Heart right ventricle (tissue), 16 donors: ENCODE results near the gene MYO7B. TPM values are rescaled to one million over a fixed set of nuclear protein-coding genes. Genes with fewer than 3 reads are reported as not detected.
A peak's percentile ranks its signal among the peaks of the same experiment; 100 is the strongest.

Source experiments
- ATAC-seq, 8 donors: fragments of 200-7000 bp; cut with Tn5 transposase; one replicate each; pipeline ENCODE4 v1.9.1; 2020; ENCODE audit warnings: mild to moderate bottlenecking in 8 of 8, moderate library complexity in 8 of 8, moderate number of reproducible peaks in 1 of 8
- DNase-seq, 2 donors: peaks; one replicate each; pipeline ENCODE4 v3.0.0-alpha.2; 2020
- H3K27ac ChIP-seq, 10 donors: fragments of 200-600 bp; sonication (generic) in 2 of 10; one replicate each; pipeline versions ENCODE4 v1.5.0 to v1.8.0; 2020 to 2022; ENCODE audit warnings: mild to moderate bottlenecking in 3 of 10
- H3K27me3 ChIP-seq, 7 donors: fragments of 200-600 bp; one replicate each; pipeline ENCODE4 v1.8.0; 2021 to 2022; ENCODE audit warnings: mild to moderate bottlenecking in 2 of 7
- H3K36me3 ChIP-seq, 9 donors: fragments of 200-600 bp; sonication (generic) in 1 of 9; one replicate each; pipeline versions ENCODE4 v1.5.0 to v1.8.0; 2020 to 2022; ENCODE audit warnings: mild to moderate bottlenecking in 2 of 9
- H3K4me1 ChIP-seq, 9 donors: fragments of 200-600 bp; sonication (generic) in 1 of 9; one replicate each; pipeline versions ENCODE4 v1.5.0 to v1.8.0; 2020 to 2022; ENCODE audit warnings: mild to moderate bottlenecking in 4 of 9
- H3K4me3 ChIP-seq, 10 donors: fragments of 200-600 bp; sonication (generic) in 2 of 10; one replicate each; pipeline versions ENCODE4 v1.5.0 to v1.8.0; 2020 to 2022; ENCODE audit warnings: mild to moderate bottlenecking in 7 of 10, moderate library complexity in 2 of 10
- H3K9me3 ChIP-seq, 11 donors: fragments of 200-600 bp in 10 of 11; sonication (generic) in 2 of 11; one replicate each; pipeline versions ENCODE4 v1.5.0 to v1.8.0; 2013 to 2022; ENCODE audit warnings: mild to moderate bottlenecking in 2 of 11, control low read depth in 1 of 11, moderate library complexity in 1 of 11
- WGBS, 2 donors: extraction: QIAGEN DNeasy Blood & Tissue Kit; methylation state at CpG; one replicate each; pipeline ENCODE4 v1.1.7; 2013; ENCODE audit warnings: inconsistent platforms in 1 of 2; 5-methylcytosine and 5-hydroxymethylcytosine counted together
- intact Hi-C, 10 donors: fragments of 100-400 bp; cut with DNase I; formaldehyde crosslinking; loops; one replicate each; pipeline versions ENCODE4 v1.11.1 to v1.14.2; 2022
- polyA plus RNA-seq, 2 donors: library from polyadenylated mRNA; stranded (reverse); fragments of 200-250 nt; gene quantifications; one replicate each; pipeline ENCODE4 v1.2.3, GENCODE V29; 2013
- total RNA-seq, 10 donors: library from RNA; stranded (reverse); fragmentation: NEBNext Ultra II Directional in 3 of 10; extraction: Animal tissue kit (Norgen Biotek cat#: 25700) in 3 of 10; gene quantifications; one replicate each; pipeline versions ENCODE4 v1.2.1 to v1.2.4, GENCODE V29; 2021 to 2023
- TF ChIP-seq, protein P1 (sequence below), 9 donors: fragments of 200-600 bp; sonication (generic) in 2 of 9; IDR thresholded peaks; one replicate each; pipeline versions ENCODE4 v1.5.0 to v1.8.0; 2021 to 2022; ENCODE audit warnings: antibody characterized with exemption in 9 of 9, mild to moderate bottlenecking in 5 of 9, moderate library complexity in 1 of 9
- donor health status: Arrhythmogenic right ventricular cardiomyopathy.
- donor health status: ischemic (EF 13 %, LVEDD 7.1; RV severe dilation, severe dysfunction).
- donor health status: healthy with polysubstance abuse.
- donor health status: DM: no; HTN: yes; CAD: no.
- donor health status: DM: no; HTN: no; CAD: no.
- donor health status: ischemic (EF 25% LVEDD 6.9; RV normal size, moderate dysfunction).
- donor health status: ischemic (EF 25% LVEDD 5.7; RV mildly dilated, moderate dysfunction).
- donor health status: healthy.
- donor health status: DM: yes; HTN: yes; CAD: no.
- donor health status: Ischemic cardiomyopathy.
- donor health status: ischemic (EF 35%, LVEDD 5.7; RV mildly dilated, moderate dysfunction).
- donor health status: nonischemic (EF 11% LVEDD 7.7; RV severe dilation, severe dysfunction).
- donor health status: DM: yes; HTN: yes; CAD: no.
- donor health status: PGD.
- donor health status: ischemic (EF 29% LVEDD 5.4; RV normal size, mild dysfunction).
- donor health status: nonischemic (EF 23%, LVEDD 6.1; RV moderate dilation, normal function).

MYO7B gene
- total and polyA plus RNA-seq, 12 donors: 0.42 to 2.3 (median 0.90) TPM

GRCh38 chr2:127515383-127515915 lies 20.0 kb upstream of the MYO7B start:
- H3K4me3 ChIP-seq: no peak overlapping the region
- no peaks in the 10 kb centered on the region for H3K9me3 ChIP-seq
- TF ChIP-seq, protein P1, sequence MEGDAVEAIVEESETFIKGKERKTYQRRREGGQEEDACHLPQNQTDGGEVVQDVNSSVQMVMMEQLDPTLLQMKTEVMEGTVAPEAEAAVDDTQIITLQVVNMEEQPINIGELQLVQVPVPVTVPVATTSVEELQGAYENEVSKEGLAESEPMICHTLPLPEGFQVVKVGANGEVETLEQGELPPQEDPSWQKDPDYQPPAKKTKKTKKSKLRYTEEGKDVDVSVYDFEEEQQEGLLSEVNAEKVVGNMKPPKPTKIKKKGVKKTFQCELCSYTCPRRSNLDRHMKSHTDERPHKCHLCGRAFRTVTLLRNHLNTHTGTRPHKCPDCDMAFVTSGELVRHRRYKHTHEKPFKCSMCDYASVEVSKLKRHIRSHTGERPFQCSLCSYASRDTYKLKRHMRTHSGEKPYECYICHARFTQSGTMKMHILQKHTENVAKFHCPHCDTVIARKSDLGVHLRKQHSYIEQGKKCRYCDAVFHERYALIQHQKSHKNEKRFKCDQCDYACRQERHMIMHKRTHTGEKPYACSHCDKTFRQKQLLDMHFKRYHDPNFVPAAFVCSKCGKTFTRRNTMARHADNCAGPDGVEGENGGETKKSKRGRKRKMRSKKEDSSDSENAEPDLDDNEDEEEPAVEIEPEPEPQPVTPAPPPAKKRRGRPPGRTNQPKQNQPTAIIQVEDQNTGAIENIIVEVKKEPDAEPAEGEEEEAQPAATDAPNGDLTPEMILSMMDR (IDR thresholded peaks at IDR 0.05): no peak
- H3K36me3 ChIP-seq: peaks cover 0 to 78% (median 3%) of the 10 kb centered on the region in 9 donors
- intact Hi-C loops: loop anchor here in 1 of 10 donors (5.0 to 10.0 kb wide), 2 partner anchors 159 to 182 kb away; partner anchors contain the start of gene LIMS2
- 48 to 54% methylated on average over 6 of the region's 6 CpGs for WGBS, 2 donors
- H3K27ac ChIP-seq: peak overlapping the region; percentile 48 to 82 (median 74)
- H3K27me3 ChIP-seq: no peaks in the 10 kb centered on the region
- peaks cover 11 to 68% (median 49%) of the 10 kb centered on the region in 9 donors for H3K4me1 ChIP-seq
- peak in 6 of 8 donors; percentile 6 to 38 (median 27) for ATAC-seq
- DNase-seq: no peak

- DNase-seq: peak; percentile 82 to 87
- intact Hi-C loops: loop anchor here in 1 of 10 donors (5.0 to 10.0 kb wide), 2 partner anchors 159 to 181 kb away; partner anchors contain the start of gene LIMS2
- 62 to 72% methylated on average over 14 of the region's 14 CpGs for WGBS, 2 donors
Measured at GRCh38 chr2:127516041-127516762, 19.3 kb upstream of the MYO7B start.

GRCh38 chr2:127517465-127517864 lies 18.0 kb upstream of the MYO7B start:
- Histone ChIP-seq H3K4me1 (peaks cover 11 to 54% (median 40%) of the 10 kb centered on the region in 9 donors), H3K27me3 (no peaks in the 10 kb centered on the region), H3K9me3 (no peaks in the 10 kb centered on the region), H3K27ac (peak overlapping the region in 1 of 10 donors; percentile 64), H3K36me3 (peaks cover 0 to 90% (median 6%) of the 10 kb centered on the region in 9 donors), H3K4me3 (no peak overlapping the region)
- WGBS, 2 donors: 90 to 95% methylated on average over 2 of the region's 2 CpGs
- ATAC-seq: no peak
- TF ChIP-seq, protein P1 (IDR thresholded peaks at IDR 0.05): no peak
- no peak for DNase-seq
- intact Hi-C loops: loop anchor here in 1 of 10 donors (5.0 to 10.0 kb wide), 2 partner anchors 157 to 180 kb away; partner anchors contain the start of gene LIMS2

More at GRCh38 chr2:127516041-127516762, 19.3 kb upstream of the MYO7B start:
- peaks cover 0 to 85% (median 6%) of the 10 kb centered on the region in 9 donors for H3K36me3 ChIP-seq
- H3K9me3 ChIP-seq: no peaks in the 10 kb centered on the region
- peak overlapping the region; percentile 48 to 82 (median 74) for H3K27ac ChIP-seq
- no peaks in the 10 kb centered on the region for H3K27me3 ChIP-seq
- TF ChIP-seq, protein P1 (IDR thresholded peaks at IDR 0.05): no peak
- no peak overlapping the region for H3K4me3 ChIP-seq
- ATAC-seq: peak; percentile 79 to 90 (median 86)
- H3K4me1 ChIP-seq: peaks cover 11 to 67% (median 49%) of the 10 kb centered on the region in 9 donors

- Histone ChIP-seq H3K27me3 (no peaks in the 10 kb centered on the region), H3K27ac (no peak overlapping the region), H3K36me3 (peaks cover 0 to 83% (median 11%) of the 10 kb centered on the region in 9 donors), H3K4me3 (no peak overlapping the region), H3K4me1 (peaks cover 3 to 47% (median 28%) of the 10 kb centered on the region in 9 donors), H3K9me3 (no peaks in the 10 kb centered on the region)
- WGBS, 2 donors: 93% methylated on average over 4 of the region's 4 CpGs
- TF ChIP-seq, protein P1 (IDR thresholded peaks at IDR 0.05): no peak
- DNase-seq: no peak
- ATAC-seq: no peak
- intact Hi-C loops: loop anchor here in 3 of 10 donors (10.0 kb wide), 2 partner anchors 124 to 184 kb away; partner anchors contain the start of genes SFT2D3 (in 2 of the 3) and GPR17 (in 1 of the 3)
Measured at GRCh38 chr2:127520424-127520823, 15.1 kb upstream of the MYO7B start.
